Neuronal stem cell (in vitro differentiated cells): ENCODE results near the gene RPS6KA5.

Experiments
- DNase-seq: peaks from one replicate; pipeline ENCODE4 v3.0.0-alpha.2; 2013; ENCODE audit warnings: low spot score
- H2AFZ ChIP-seq: one replicate; pipeline ENCODE4 v1.6.1; 2013; ENCODE audit warnings: mild to moderate bottlenecking, low read length, inconsistent platforms
- H2AK5ac ChIP-seq: 2 replicates; pipeline ENCODE4 v1.6.1; 2013; ENCODE audit warnings: low read depth, mild to moderate bottlenecking, inconsistent platforms, low read length, moderate library complexity, mixed read lengths
- H2BK120ac ChIP-seq: 2 replicates; pipeline ENCODE4 v1.6.1; 2013; ENCODE audit warnings: low read depth, mild to moderate bottlenecking, inconsistent platforms, low read length, moderate library complexity, mixed read lengths
- H2BK12ac ChIP-seq: one replicate; pipeline ENCODE4 v1.6.1; 2013; ENCODE audit warnings: low read length, inconsistent platforms
- H2BK15ac ChIP-seq: 2 replicates; pipeline ENCODE4 v1.6.1; 2013; ENCODE audit warnings: mild to moderate bottlenecking, low read length, inconsistent platforms, mixed read lengths
- H2BK5ac ChIP-seq: one replicate; pipeline ENCODE4 v1.6.1; 2013; ENCODE audit warnings: inconsistent platforms, mild to moderate bottlenecking, low read length, moderate library complexity
- H3K14ac ChIP-seq: one replicate; pipeline ENCODE4 v1.6.1; 2013; ENCODE audit warnings: low read length, inconsistent platforms
- H3K18ac ChIP-seq: 2 replicates; pipeline ENCODE4 v1.6.1; 2013; ENCODE audit warnings: low read length, inconsistent platforms
- H3K23ac ChIP-seq: 2 replicates; pipeline ENCODE4 v1.6.1; 2013; ENCODE audit warnings: low read depth, mild to moderate bottlenecking, mixed read lengths, low read length, inconsistent platforms; ENCODE audit not compliant: poor library complexity
- H3K27ac ChIP-seq: replicated peaks from 3 replicates; pipeline ENCODE4 v1.5.1; 2013; ENCODE audit warnings: low read length, inconsistent platforms
- H3K27me3 ChIP-seq, 3 experiments: 2 replicates each; pipeline ENCODE4 v1.6.1; 2013; ENCODE audit warnings: low read length in 3 of 3, mild to moderate bottlenecking in 2 of 3, inconsistent platforms in 1 of 3, low read depth in 1 of 3, mixed read lengths in 1 of 3, moderate library complexity in 1 of 3; ENCODE audit not compliant: control insufficient read depth in 3 of 3, insufficient read depth in 3 of 3
- H3K36me3 ChIP-seq, 2 donors: replicated peaks in 1 of 2; 2 replicates each; pipeline ENCODE4 v1.6.1; 2013; ENCODE audit warnings: low read length in 2 of 2; ENCODE audit not compliant: control insufficient read depth in 2 of 2, insufficient read depth in 2 of 2
- H3K4ac ChIP-seq: 2 replicates; pipeline ENCODE4 v1.6.1; 2013; ENCODE audit warnings: inconsistent platforms, mild to moderate bottlenecking, low read length, moderate library complexity
- H3K4me1 ChIP-seq, 2 donors: 1 replicate in 1 of 2; 2 replicates in 1 of 2; pipeline ENCODE4 v1.6.1; 2013; ENCODE audit warnings: low read length in 2 of 2, low read depth in 1 of 2; ENCODE audit not compliant: control insufficient read depth in 2 of 2, insufficient read depth in 1 of 2
- H3K4me2 ChIP-seq: one replicate; pipeline ENCODE4 v1.6.1; 2013; ENCODE audit warnings: mild to moderate bottlenecking, low read length, inconsistent platforms; ENCODE audit not compliant: insufficient read depth, poor library complexity, severe bottlenecking
- H3K4me3 ChIP-seq, 2 donors: 2 replicates each; pipeline ENCODE4 v1.5.1; 2013; ENCODE audit warnings: low read length in 2 of 2, mild to moderate bottlenecking in 2 of 2, inconsistent platforms in 1 of 2, moderate library complexity in 1 of 2
- H3K79me1 ChIP-seq: one replicate; pipeline ENCODE4 v1.6.1; 2013; ENCODE audit warnings: low read depth, mild to moderate bottlenecking, inconsistent platforms, low read length, moderate library complexity
- H3K9ac ChIP-seq: one replicate; pipeline ENCODE4 v1.6.1; 2013; ENCODE audit warnings: mild to moderate bottlenecking, low read depth, low read length, inconsistent platforms; ENCODE audit not compliant: poor library complexity
- H3K9me3 ChIP-seq, 2 donors: replicated peaks in 1 of 2; 2 replicates each; pipeline versions ENCODE3 to v1.6.1; 2013; ENCODE audit warnings: low read length in 2 of 2, mild to moderate bottlenecking in 2 of 2, inconsistent platforms in 1 of 2, low read depth in 1 of 2, mixed read lengths in 1 of 2, moderate library complexity in 1 of 2; ENCODE audit not compliant: control insufficient read depth in 2 of 2, insufficient read depth in 1 of 2
- H4K8ac ChIP-seq: one replicate; pipeline ENCODE4 v1.6.1; 2013; ENCODE audit warnings: low read depth, mild to moderate bottlenecking, inconsistent platforms, low read length, moderate library complexity
- H4K91ac ChIP-seq: one replicate; pipeline ENCODE4 v1.6.1; 2013; ENCODE audit warnings: low read length, low read depth, mild to moderate bottlenecking, inconsistent platforms; ENCODE audit not compliant: poor library complexity
- WGBS, 2 donors: extraction: QIAGEN DNeasy Blood & Tissue Kit; methylation state at CpG; one replicate each; pipeline ENCODE4 v1.1.7; 2013; ENCODE audit warnings: missing lambda C conversion rate in 2 of 2, mixed read lengths in 1 of 2; ENCODE audit not compliant: insufficient read length in 2 of 2, insufficient replicate concordance in 1 of 2; ENCODE audit errors: extremely low coverage in 2 of 2; 5-methylcytosine and 5-hydroxymethylcytosine counted together

Gene RPS6KA5

DNA sequence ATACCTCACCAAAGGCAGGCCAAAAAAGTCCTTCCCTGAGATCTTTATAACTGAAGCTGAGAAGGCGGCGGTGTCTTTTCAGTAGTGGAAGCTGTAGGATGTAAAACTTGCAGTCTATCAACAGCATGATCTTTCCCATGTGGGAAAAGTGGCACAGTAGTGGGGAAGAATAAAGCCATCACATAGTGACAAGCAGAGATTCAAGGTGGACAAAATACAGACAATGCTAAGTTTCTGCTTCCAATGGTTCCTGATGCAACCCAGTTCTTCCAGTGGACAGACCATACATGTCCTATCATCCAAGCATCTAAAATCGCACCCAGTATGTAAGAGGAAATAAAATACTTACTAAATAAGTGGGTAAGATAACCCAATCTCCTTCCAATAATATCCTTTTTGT is 4.1 kb downstream of the RPS6KA5 start:
- Histone ChIP-seq H3K4ac (no peak overlapping the region), H2AFZ (no peak overlapping the region), H3K23ac (no peak overlapping the region), H3K36me3 (no peaks in the 10 kb centered on the region), H3K27ac (no peak overlapping the region), H3K9ac (no peak overlapping the region), H2AK5ac (no peak overlapping the region), H3K79me1 (peaks cover 2% of the 10 kb centered on the region), H3K18ac (no peak overlapping the region), H2BK12ac (no peak overlapping the region), H3K9me3 (no peaks in the 10 kb centered on the region), H2BK120ac (no peak overlapping the region), H2BK15ac (no peak overlapping the region), H3K27me3 (no peaks in the 10 kb centered on the region), H3K14ac (no peak overlapping the region), H3K4me2 (no peak overlapping the region), H3K4me3 (no peak overlapping the region), H4K91ac (no peak overlapping the region), H4K8ac (no peak overlapping the region), H2BK5ac (no peak overlapping the region), H3K4me1 (peaks cover 0 to 2% of the 10 kb centered on the region in 2 donors)
- no CpG with 5 or more reads among the region's 3 CpGs for WGBS, 2 donors
- no peak for DNase-seq

- Histone ChIP-seq H3K4me3 (no peak overlapping the region), H3K79me1 (peaks cover 2% of the 10 kb centered on the region), H3K14ac (no peak overlapping the region), H3K27ac (no peak overlapping the region), H3K27me3 (no peaks in the 10 kb centered on the region), H4K8ac (no peak overlapping the region), H3K36me3 (no peaks in the 10 kb centered on the region), H3K4me1 (peaks cover 0 to 2% of the 10 kb centered on the region in 2 donors), H3K4me2 (no peak overlapping the region), H4K91ac (no peak overlapping the region), H3K4ac (no peak overlapping the region), H3K9ac (no peak overlapping the region), H3K9me3 (no peaks in the 10 kb centered on the region), H2BK15ac (no peak overlapping the region), H2AFZ (no peak overlapping the region), H2BK12ac (no peak overlapping the region), H2AK5ac (no peak overlapping the region), H2BK5ac (no peak overlapping the region), H3K18ac (no peak overlapping the region), H3K23ac (no peak overlapping the region), H2BK120ac (no peak overlapping the region)
- no peak for DNase-seq
Observed at GRCh38 chr14:91055016-91055415, 5.4 kb downstream of the RPS6KA5 start.

- Histone ChIP-seq H3K9ac (no peak overlapping the region), H3K4me3 (no peak overlapping the region), H4K91ac (no peak overlapping the region), H3K4me2 (no peak overlapping the region), H3K79me1 (no peaks in the 10 kb centered on the region), H3K27ac (no peak overlapping the region), H3K36me3 (no peaks in the 10 kb centered on the region), H2BK12ac (no peak overlapping the region), H2BK120ac (no peak overlapping the region), H3K9me3 (no peaks in the 10 kb centered on the region), H2BK5ac (no peak overlapping the region), H3K18ac (no peak overlapping the region), H3K27me3 (no peaks in the 10 kb centered on the region), H3K14ac (no peak overlapping the region), H2AK5ac (no peak overlapping the region), H2AFZ (no peak overlapping the region), H4K8ac (no peak overlapping the region), H2BK15ac (no peak overlapping the region), H3K23ac (no peak overlapping the region), H3K4ac (no peak overlapping the region), H3K4me1 (peaks cover 0 to 6% of the 10 kb centered on the region in 2 donors)
- no CpG with 5 or more reads among the region's 1 CpG for WGBS, 2 donors
- no peak for DNase-seq
Observed at GRCh38 chr14:91048676-91049075, 11.8 kb downstream of the RPS6KA5 start.

DNA sequence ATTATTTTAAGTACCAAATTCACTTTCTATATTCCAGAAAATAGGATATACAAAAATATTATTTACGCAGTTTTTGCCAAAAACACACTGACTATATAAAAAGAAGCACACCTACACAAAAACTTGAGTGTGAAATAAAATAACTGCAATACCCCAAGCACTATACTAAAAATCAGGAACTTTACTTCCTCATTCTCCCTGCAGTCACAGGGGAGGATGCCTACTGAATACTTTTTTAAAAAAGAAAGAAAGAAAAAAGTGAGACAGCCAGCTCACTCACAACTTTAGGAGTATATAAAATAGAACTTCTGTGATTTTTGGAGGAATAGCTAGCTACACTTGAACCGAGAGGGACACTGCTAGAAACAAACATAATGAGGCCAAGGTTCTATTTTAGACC is 12.2 kb downstream of the RPS6KA5 start:
- no peak overlapping the region for H3K18ac ChIP-seq
- no peaks in the 10 kb centered on the region for H3K36me3 ChIP-seq
- no peak overlapping the region for H2BK120ac ChIP-seq
- no peak overlapping the region for H2AFZ ChIP-seq
- no peaks in the 10 kb centered on the region for H3K79me1 ChIP-seq
- DNase-seq: no peak
- no peak overlapping the region for H3K14ac ChIP-seq
- no peak overlapping the region for H4K91ac ChIP-seq
- no peak overlapping the region for H3K9ac ChIP-seq
- H3K23ac ChIP-seq: no peak overlapping the region
- H2BK15ac ChIP-seq: no peak overlapping the region
- no peaks in the 10 kb centered on the region for H3K27me3 ChIP-seq
- H3K4me1 ChIP-seq: peaks cover 0 to 6% of the 10 kb centered on the region in 2 donors
- H2BK12ac ChIP-seq: no peak overlapping the region
- H3K4me3 ChIP-seq: no peak overlapping the region
- no peak overlapping the region for H4K8ac ChIP-seq
- H3K27ac ChIP-seq: no peak overlapping the region
- H3K4me2 ChIP-seq: no peak overlapping the region
- H2BK5ac ChIP-seq: no peak overlapping the region
- H3K9me3 ChIP-seq: no peaks in the 10 kb centered on the region
- H2AK5ac ChIP-seq: no peak overlapping the region
- no peak overlapping the region for H3K4ac ChIP-seq
- WGBS, 2 donors: no CpG with 5 or more reads among the region's 2 CpGs
